ENCODE data around the gene PRDM16.

Gene PRDM16

GRCh38 chr1:3461238-3461933 is 392.4 kb downstream of the PRDM16 start:
- Histone ChIP-seq H3K4me1 (ENCODE audit: control insufficient read depth, insufficient read depth, low read length) (no peaks in the 10 kb centered on the region), H3K27ac (ENCODE audit: extremely low read depth, low read depth, low read length) (no peak overlapping the region), H3K4me3 (ENCODE audit: low read depth, low read length) (no peak overlapping the region), H3K36me3 (ENCODE audit: control insufficient read depth in 2 of 2, insufficient read depth in 1 of 2, low read length in 2 of 2) (no peaks in the 10 kb centered on the region), H3K9me3 (ENCODE audit: control insufficient read depth, insufficient read depth, low read depth, low read length) (no peaks in the 10 kb centered on the region)
- TF ChIP-seq ZBTB17 (tag by site-specific recombination; IDR thresholded peaks at IDR 0.05), result no peak
- TF ChIP-seq ZNF341 (tag by site-specific recombination; IDR thresholded peaks at IDR 0.05; ENCODE audit: low read depth), result no peak
- no peak for TF ChIP-seq ZBTB26 (tag by site-specific recombination; optimal IDR thresholded peaks at IDR 0.05)
- no peak for TF ChIP-seq ELK4 (IDR thresholded peaks at IDR 0.05; ENCODE audit: borderline replicate concordance, low read depth, low read length)
- TF ChIP-seq ZNF473 (tag by site-specific recombination; IDR thresholded peaks at IDR 0.05), result no peak
- no peak for TF ChIP-seq ZSCAN23 (tag by site-specific recombination; IDR thresholded peaks at IDR 0.05)
- no peak for TF ChIP-seq ZNF658 (tag by site-specific recombination; IDR thresholded peaks at IDR 0.05)
- TF ChIP-seq RBAK (tag by site-specific recombination; IDR thresholded peaks at IDR 0.05), result no peak
- no peak for TF ChIP-seq ZBTB44 (tag by site-specific recombination; IDR thresholded peaks at IDR 0.05)
- no peak for TF ChIP-seq ZNF416 (tag by site-specific recombination; IDR thresholded peaks at IDR 0.05)
- TF ChIP-seq ZNF624 (tag by site-specific recombination; IDR thresholded peaks at IDR 0.05), result no peak
- no peak for TF ChIP-seq ZBTB11 (tag by site-specific recombination; conservative IDR thresholded peaks at IDR 0.05; ENCODE audit: low read depth)
- no peak for TF ChIP-seq ZNF701 (tag by site-specific recombination; IDR thresholded peaks at IDR 0.05)
- no peak for TF ChIP-seq ZFP41 (tag by site-specific recombination; IDR thresholded peaks at IDR 0.05; ENCODE audit: borderline replicate concordance)
- TF ChIP-seq ZFP69B (tag by site-specific recombination; IDR thresholded peaks at IDR 0.05), result no peak
- no peak for TF ChIP-seq SP7 (tag by site-specific recombination; IDR thresholded peaks at IDR 0.05)
- no peak for TF ChIP-seq BCL11B (tag by site-specific recombination; IDR thresholded peaks at IDR 0.05; ENCODE audit: low read depth)
- ChIA-PET CTCF (interaction anchor here (0.6 to 2.5 kb wide), 2 partner anchors 8 to 23 kb away, joined by 3 to 14 read pairs; no protein-coding TSS in a partner anchor), POLR2A (no interaction called here)

- POLR2A ChIA-PET, result no interaction called here
- CTCF ChIA-PET, result interaction anchor here (0.6 to 2.5 kb wide), 2 partner anchors 9 to 22 kb away, joined by 3 to 14 read pairs; no protein-coding TSS in a partner anchor
Observed at GRCh38 chr1:3461934-3462275, 392.9 kb downstream of the PRDM16 start.

More at GRCh38 chr1:3461934-3462275, 392.9 kb downstream of the PRDM16 start:
- Histone ChIP-seq H3K9me3 (ENCODE audit: control insufficient read depth, insufficient read depth, low read depth, low read length) (no peaks in the 10 kb centered on the region), H3K27ac (ENCODE audit: extremely low read depth, low read depth, low read length) (no peak overlapping the region), H3K4me3 (ENCODE audit: low read depth, low read length) (no peak overlapping the region), H3K36me3 (ENCODE audit: control insufficient read depth in 2 of 2, insufficient read depth in 1 of 2, low read length in 2 of 2) (no peaks in the 10 kb centered on the region), H3K4me1 (ENCODE audit: control insufficient read depth, insufficient read depth, low read length) (no peaks in the 10 kb centered on the region)
- TF ChIP-seq ZNF513 (tag by site-specific recombination; IDR thresholded peaks at IDR 0.05) (no peak), ZNF623 (tag by site-specific recombination; IDR thresholded peaks at IDR 0.05) (no peak)
